NCI-H1092 treated with DMSO at 0.1 percent for 48 hours (cell line): Measurements from ENCODE around the gene MICAL3.
"Not testable (repeated sequence)": the region's sequence is repeated elsewhere in the genome, so short reads cannot be mapped to it uniquely, and the experiment has no call there.

ENCODE experiments used
- DNase-seq: peaks from one replicate; lab custom pipeline; 2025; lab: John Stamatoyannopoulos, UW

MICAL3 gene

GRCh38 chr22:18059094-18059417 is 34.7 kb upstream of the MICAL3 start:
- DNase-seq = no peak

- no peak for DNase-seq
These were observed 34.2 kb upstream of the MICAL3 start for GRCh38 chr22:18058371-18059093.

- DNase-seq = no peak
These were observed 33.3 kb upstream of the MICAL3 start for GRCh38 chr22:18057568-18058209.

- DNase-seq = no peak
These were observed 32.6 kb upstream of the MICAL3 start for GRCh38 chr22:18056807-18057474.

- DNase-seq = peak; percentile 26
These were observed 31.9 kb upstream of the MICAL3 start for GRCh38 chr22:18056161-18056666.

- no peak for DNase-seq
These were observed 31.3 kb upstream of the MICAL3 start for GRCh38 chr22:18055619-18056160.

- DNase-seq = not testable (repeated sequence)
These were observed 29.0 kb upstream of the MICAL3 start for GRCh38 chr22:18053216-18053946.

- not testable (repeated sequence) for DNase-seq
These were observed 26.8 kb upstream of the MICAL3 start for GRCh38 chr22:18051113-18051512.

GRCh38 chr22:18050065-18050464 is 25.7 kb upstream of the MICAL3 start:
- no peak for DNase-seq

- DNase-seq = no peak
These were observed 24.1 kb upstream of the MICAL3 start for GRCh38 chr22:18048441-18048898.

GRCh38 chr22:18048041-18048440 is 23.7 kb upstream of the MICAL3 start:
- no peak for DNase-seq

- DNase-seq = no peak
These were observed 21.4 kb upstream of the MICAL3 start for GRCh38 chr22:18045794-18046193.

- peak; percentile 97 for DNase-seq
These were observed 20.3 kb upstream of the MICAL3 start for GRCh38 chr22:18044548-18045271.

GRCh38 chr22:18042685-18043084 is 18.3 kb upstream of the MICAL3 start:
- DNase-seq = no peak

- not testable (repeated sequence) for DNase-seq
These were observed 16.5 kb upstream of the MICAL3 start for GRCh38 chr22:18040898-18041297.

- no peak for DNase-seq
These were observed 11.4 kb upstream of the MICAL3 start for GRCh38 chr22:18035751-18036150.

- no peak for DNase-seq
These were observed 9.7 kb upstream of the MICAL3 start for GRCh38 chr22:18034076-18034475.

- no peak for DNase-seq
These were observed 9.0 kb upstream of the MICAL3 start for GRCh38 chr22:18033204-18033998.

- DNase-seq = no peak
These were observed 8.2 kb upstream of the MICAL3 start for GRCh38 chr22:18032455-18033101.
